HG03060 (cell line): ENCODE measurements around the gene EPDR1.

ENCODE experiments used
- ATAC-seq: cut with Tn5 transposase; IDR thresholded peaks from one replicate; pipeline ENCODE4 v1.9.1; 2021; ENCODE audit warnings: low read depth, moderate number of reproducible peaks; ENCODE audit not compliant: unreplicated experiment

The EPDR1 gene

GRCh38 chr7:37920305-37920848 lies at the start of gene EPDR1:
Gene EPDR1, plus strand, starts transcription at chr7:37920640. Its CDS starts 300 bp downstream, at chr7:37920940.
- peak; percentile 65 for ATAC-seq

GRCh38 chr7:37882086-37882485 lies 38.4 kb upstream of the EPDR1 start:
- no peak for ATAC-seq

- ATAC-seq: no peak
These were observed 27.1 kb upstream of the EPDR1 start for GRCh38 chr7:37893359-37893758.

GRCh38 chr7:37894671-37895070 lies 25.8 kb upstream of the EPDR1 start:
- ATAC-seq: no peak

GRCh38 chr7:37899712-37900247 lies 20.7 kb upstream of the EPDR1 start:
- no peak for ATAC-seq

GRCh38 chr7:37901236-37901827 lies 19.1 kb upstream of the EPDR1 start:
- ATAC-seq: no peak

- ATAC-seq: no peak
These were observed 18.4 kb upstream of the EPDR1 start for GRCh38 chr7:37901890-37902524.

- no peak for ATAC-seq
These were observed 12.1 kb upstream of the EPDR1 start for GRCh38 chr7:37908221-37908788.

GRCh38 chr7:37912756-37913155 lies 7.7 kb upstream of the EPDR1 start:
- ATAC-seq: no peak

GRCh38 chr7:37915438-37915837 lies 5.0 kb upstream of the EPDR1 start:
- no peak for ATAC-seq

GRCh38 chr7:37916017-37916672 lies 4.3 kb upstream of the EPDR1 start:
- ATAC-seq: no peak

- ATAC-seq: no peak
These were observed 3.5 kb upstream of the EPDR1 start, which contains the start of gene SFRP4 for GRCh38 chr7:37916673-37917660. Gene SFRP4, minus strand, starts transcription at chr7:37916817. Its CDS starts 280 bp downstream, at chr7:37916537.

GRCh38 chr7:37918526-37918925 lies 1.9 kb upstream of the EPDR1 start:
- no peak for ATAC-seq

GRCh38 chr7:37920849-37921805 lies 687 bp downstream of the EPDR1 start:
- ATAC-seq: peak; percentile 27

GRCh38 chr7:37921876-37922275 lies 1.4 kb downstream of the EPDR1 start:
- ATAC-seq: no peak

GRCh38 chr7:37923996-37924395 lies 3.6 kb downstream of the EPDR1 start:
- ATAC-seq: no peak

GRCh38 chr7:37924491-37925041 lies 4.1 kb downstream of the EPDR1 start:
- no peak for ATAC-seq

GRCh38 chr7:37925620-37926019 lies 5.2 kb downstream of the EPDR1 start:
- no peak for ATAC-seq
